Posterior vena cava (tissue), 2 donors: Measurements from ENCODE around the gene SLC6A8. TPM values are rescaled to one million over a fixed set of nuclear protein-coding genes. Genes with fewer than 3 reads are reported as not detected.
A peak's percentile ranks its signal among the peaks of the same experiment; 100 is the strongest.

Experiments
- DNase-seq: peaks from one replicate; pipeline ENCODE4 v3.0.0-alpha.2; 2020; ENCODE audit warnings: low spot score
- intact Hi-C, 2 donors: fragments of 100-400 bp; cut with DNase I; formaldehyde crosslinking; loops; one replicate each; pipeline versions ENCODE4 v1.14.1 to v1.14.2; 2022 to 2023
- long read RNA-seq, 2 donors: library from polyadenylated mRNA; unstranded; transcript quantifications; one replicate each; pipeline ENCODE4 v2.0.0, GENCODE V29; 2020 to 2021
- total RNA-seq, 2 donors: library from RNA; stranded (reverse); fragmentation: NEBNext Ultra II Directional; extraction: Animal tissue kit (Norgen Biotek cat#: 25700); gene quantifications; one replicate each; pipeline ENCODE4 v1.2.1, GENCODE V29; 2021
- donor health status: DM: yes; HTN: yes; CAD: no.
- donor health status: DM: yes; HTN: yes; CAD: no.

Gene SLC6A8
- total RNA-seq, result 10 to 100 TPM; 33.5 to 42.3 TPM
- long read RNA-seq, donor 1, partial matches to known transcripts, result 1 of 7 reads
- long read RNA-seq, donor 1, other reads (novel, unspliced or antisense), result 3 of 7 reads
- long read RNA-seq, donor 2, partial matches to known transcripts, result 17 of 18 reads
- long read RNA-seq, donor 2, other reads (novel, unspliced or antisense), result 1 of 18 reads

GRCh38 chrX:153687121-153688039 is at the start of gene SLC6A8:
TSS of gene SLC6A8 (plus strand) at chrX:153687926. CDS start at chrX:153688575, 649 bp downstream.
- no peak for DNase-seq
- intact Hi-C loops, result no loop called here

GRCh38 chrX:153638041-153638371 is 49.7 kb upstream of the SLC6A8 start:
- DNase-seq, result no peak
- intact Hi-C loops, result no loop called here

GRCh38 chrX:153638436-153639176 is 49.1 kb upstream of the SLC6A8 start:
- DNase-seq, result peak; percentile 49
- intact Hi-C loops, result no loop called here

- DNase-seq, result peak; percentile 63
- intact Hi-C loops, result no loop called here
Observed at GRCh38 chrX:153639177-153640044, 48.3 kb upstream of the SLC6A8 start.

GRCh38 chrX:153640045-153640686 is 47.6 kb upstream of the SLC6A8 start:
- intact Hi-C loops, result no loop called here
- peak; percentile 58 for DNase-seq

GRCh38 chrX:153640736-153641575 is 46.8 kb upstream of the SLC6A8 start:
- intact Hi-C loops, result no loop called here
- no peak for DNase-seq

- DNase-seq, result peak; percentile 20
- intact Hi-C loops, result no loop called here
Observed at GRCh38 chrX:153641627-153642026, 46.1 kb upstream of the SLC6A8 start.

- intact Hi-C loops, result no loop called here
- peak; percentile 69 for DNase-seq
Observed at GRCh38 chrX:153642051-153642654, 45.6 kb upstream of the SLC6A8 start.

GRCh38 chrX:153642655-153643430 is 44.9 kb upstream of the SLC6A8 start:
- no peak for DNase-seq
- intact Hi-C loops, result no loop called here

GRCh38 chrX:153643431-153644351 is 44.0 kb upstream of the SLC6A8 start:
- DNase-seq, result peak; percentile 79
- intact Hi-C loops, result no loop called here

GRCh38 chrX:153644356-153645125 is 43.2 kb upstream of the SLC6A8 start:
- intact Hi-C loops, result no loop called here
- peak; percentile 62 for DNase-seq

- DNase-seq, result peak; percentile 26
- intact Hi-C loops, result no loop called here
Observed at GRCh38 chrX:153645151-153645550, 42.6 kb upstream of the SLC6A8 start.

- intact Hi-C loops, result no loop called here
- DNase-seq, result peak; percentile 31
Observed at GRCh38 chrX:153645921-153646488, 41.7 kb upstream of the SLC6A8 start.

- intact Hi-C loops, result no loop called here
- DNase-seq, result peak; percentile 78
Observed at GRCh38 chrX:153646620-153647373, 40.9 kb upstream of the SLC6A8 start, which contains the start of gene DUSP9. TSS of gene DUSP9 (plus strand) at chrX:153647203. CDS start at chrX:153647954, 751 bp downstream.
